Activated CD4-positive, alpha-beta memory T cell treated with anti-CD3 and anti-CD28 coated beads for 36 hours (primary cell): Measurements from ENCODE around the gene GATAD2A. TPM values are rescaled to one million over a fixed set of nuclear protein-coding genes. Genes with fewer than 3 reads are reported as not detected.

Experiments used
- CTCF ChIA-PET: fragments of 350-600 bp; sonication (Branson Sonifier 250); formaldehyde crosslinking; loops from one replicate; lab custom pipeline; 2021; ENCODE audit warnings: antibody characterized with exemption, inconsistent platforms; lab: Charles Lee
- POLR2A ChIA-PET: fragments of 350-600 bp; sonication (Branson Sonifier 250); formaldehyde crosslinking; loops from one replicate; lab custom pipeline; 2021; ENCODE audit warnings: antibody characterized with exemption; lab: Charles Lee
- DNase-seq: peaks from one replicate; pipeline ENCODE4 v3.0.0-alpha.2; 2020
- H3K27ac Mint-ChIP-seq: one replicate; pipeline ENCODE4 v1.8.0; 2021; ENCODE audit warnings: mixed read lengths
- H3K27me3 Mint-ChIP-seq: one replicate; pipeline ENCODE4 v1.8.0; 2021; ENCODE audit warnings: mixed read lengths
- H3K36me3 Mint-ChIP-seq: one replicate; pipeline ENCODE4 v1.8.0; 2021; ENCODE audit warnings: mixed read lengths
- H3K4me1 Mint-ChIP-seq: one replicate; pipeline ENCODE4 v1.8.0; 2021; ENCODE audit warnings: low read depth, mixed read lengths
- H3K4me3 Mint-ChIP-seq: one replicate; pipeline ENCODE4 v1.8.0; 2021; ENCODE audit warnings: mild to moderate bottlenecking, mixed read lengths
- H3K9me3 Mint-ChIP-seq: one replicate; pipeline ENCODE4 v1.8.0; 2021; ENCODE audit warnings: mixed read lengths
- intact Hi-C: fragments of 100-400 bp; cut with micrococcal nuclease; formaldehyde crosslinking; loops from one replicate; pipeline ENCODE4 v1.15.1; 2023
- total RNA-seq, 2 experiments: library from RNA; stranded (reverse); gene quantifications; one replicate each; pipeline ENCODE4 v1.2.3, GENCODE V29; 2021

GATAD2A gene
- total RNA-seq, 2 experiments from 2014 or later, result 114 TPM

GRCh38 chr19:19544257-19544953 is 138.9 kb downstream of the GATAD2A start:
- Mint-ChIP-seq H3K27ac (no peak overlapping the region), H3K27me3 (no peaks in the 10 kb centered on the region), H3K36me3 (no peaks in the 10 kb centered on the region), H3K4me1 (peaks cover 14% of the 10 kb centered on the region), H3K9me3 (no peaks in the 10 kb centered on the region), H3K4me3 (no peak overlapping the region)
- intact Hi-C loops, result no loop called here
- CTCF ChIA-PET, result interaction anchor here (1.2 to 2.0 kb wide), 2 partner anchors 10 to 12 kb away, joined by 4 to 9 read pairs; no protein-coding TSS in a partner anchor
- DNase-seq, result no peak
- POLR2A ChIA-PET, result no interaction called here

DNA sequence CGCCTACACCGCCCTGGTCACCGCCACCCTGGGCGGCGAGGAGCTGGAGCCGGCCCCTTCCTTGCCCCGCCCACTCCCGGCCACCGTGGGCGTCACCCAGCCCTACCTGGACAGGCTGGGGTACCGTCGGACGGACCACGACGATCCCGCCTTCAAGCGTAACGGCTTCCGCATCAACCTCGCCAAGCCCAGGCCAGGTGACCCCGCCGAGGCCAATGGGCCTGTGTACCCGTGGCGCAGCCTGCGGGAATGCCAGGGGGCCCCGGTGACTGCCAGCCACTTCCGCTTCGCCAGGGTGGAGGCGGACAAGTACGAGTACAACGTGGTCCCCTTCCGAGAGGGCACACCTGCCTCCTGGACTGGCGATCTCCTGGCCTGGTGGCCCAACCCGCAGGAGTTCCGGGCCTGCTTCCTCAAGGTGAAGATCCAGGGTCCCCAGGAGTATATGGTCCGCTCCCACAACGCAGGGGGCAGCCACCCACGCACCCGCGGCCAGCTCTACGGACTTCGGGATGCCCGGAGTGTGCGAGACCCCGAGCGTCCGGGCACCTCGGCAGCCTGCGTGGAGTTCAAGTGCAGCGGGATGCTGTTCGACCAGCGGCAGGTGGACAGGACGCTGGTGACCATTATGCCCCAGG is 139.6 kb downstream of the GATAD2A start:
- DNase-seq, result no peak
- Mint-ChIP-seq H3K27ac (no peak overlapping the region), H3K27me3 (no peaks in the 10 kb centered on the region), H3K4me3 (no peak overlapping the region), H3K36me3 (no peaks in the 10 kb centered on the region), H3K9me3 (no peaks in the 10 kb centered on the region), H3K4me1 (peaks cover 12% of the 10 kb centered on the region)
- intact Hi-C loops, result no loop called here
- ChIA-PET CTCF (interaction anchor here (1.2 kb wide), 1 partner anchor 13 kb away, joined by 4 read pairs; no protein-coding TSS in a partner anchor), POLR2A (no interaction called here)

DNA sequence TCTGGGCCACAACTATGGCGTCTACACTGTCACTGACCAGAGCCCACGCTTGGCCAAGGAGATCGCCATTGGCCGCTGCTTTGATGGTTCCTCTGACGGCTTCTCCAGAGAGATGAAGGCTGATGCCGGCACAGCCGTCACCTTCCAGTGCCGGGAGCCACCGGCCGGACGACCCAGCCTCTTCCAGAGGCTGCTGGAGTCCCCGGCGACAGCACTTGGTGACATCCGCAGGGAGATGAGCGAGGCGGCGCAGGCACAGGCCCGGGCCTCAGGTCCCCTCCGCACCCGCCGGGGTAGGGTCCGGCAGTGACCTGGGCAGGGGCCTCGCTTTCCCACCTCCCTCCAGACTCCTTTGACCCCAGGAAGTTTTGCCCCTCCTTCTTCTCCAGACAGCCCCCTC is 140.2 kb downstream of the GATAD2A start:
- intact Hi-C loops, result no loop called here
- no peaks in the 10 kb centered on the region for H3K27me3 Mint-ChIP-seq
- H3K9me3 Mint-ChIP-seq, result no peaks in the 10 kb centered on the region
- CTCF ChIA-PET, result no interaction called here
- no peak overlapping the region for H3K27ac Mint-ChIP-seq
- H3K4me3 Mint-ChIP-seq, result no peak overlapping the region
- no peaks in the 10 kb centered on the region for H3K36me3 Mint-ChIP-seq
- H3K4me1 Mint-ChIP-seq, result peaks cover 10% of the 10 kb centered on the region
- POLR2A ChIA-PET, result no interaction called here
- no peak for DNase-seq

- DNase-seq, result no peak
- Mint-ChIP-seq H3K4me3 (no peak overlapping the region), H3K9me3 (no peaks in the 10 kb centered on the region), H3K4me1 (peaks cover 3% of the 10 kb centered on the region), H3K27ac (no peak overlapping the region), H3K36me3 (no peaks in the 10 kb centered on the region), H3K27me3 (no peaks in the 10 kb centered on the region)
- POLR2A ChIA-PET, result no interaction called here
- intact Hi-C loops, result no loop called here
- CTCF ChIA-PET, result interaction anchor here (1.3 to 1.4 kb wide), 2 partner anchors 14 to 414 kb away, joined by 3 to 8 read pairs; no protein-coding TSS in a partner anchor
Observed at GRCh38 chr19:19546751-19547162, 141.3 kb downstream of the GATAD2A start.

GRCh38 chr19:19547674-19548336 is 142.3 kb downstream of the GATAD2A start:
- Mint-ChIP-seq H3K4me3 (no peak overlapping the region), H3K9me3 (no peaks in the 10 kb centered on the region), H3K36me3 (no peaks in the 10 kb centered on the region), H3K27ac (no peak overlapping the region), H3K4me1 (no peaks in the 10 kb centered on the region), H3K27me3 (no peaks in the 10 kb centered on the region)
- POLR2A ChIA-PET, result no interaction called here
- CTCF ChIA-PET, result interaction anchor here (1.3 to 1.4 kb wide), 2 partner anchors 16 to 413 kb away, joined by 3 to 8 read pairs; no protein-coding TSS in a partner anchor
- no peak for DNase-seq
- intact Hi-C loops, result no loop called here

DNA sequence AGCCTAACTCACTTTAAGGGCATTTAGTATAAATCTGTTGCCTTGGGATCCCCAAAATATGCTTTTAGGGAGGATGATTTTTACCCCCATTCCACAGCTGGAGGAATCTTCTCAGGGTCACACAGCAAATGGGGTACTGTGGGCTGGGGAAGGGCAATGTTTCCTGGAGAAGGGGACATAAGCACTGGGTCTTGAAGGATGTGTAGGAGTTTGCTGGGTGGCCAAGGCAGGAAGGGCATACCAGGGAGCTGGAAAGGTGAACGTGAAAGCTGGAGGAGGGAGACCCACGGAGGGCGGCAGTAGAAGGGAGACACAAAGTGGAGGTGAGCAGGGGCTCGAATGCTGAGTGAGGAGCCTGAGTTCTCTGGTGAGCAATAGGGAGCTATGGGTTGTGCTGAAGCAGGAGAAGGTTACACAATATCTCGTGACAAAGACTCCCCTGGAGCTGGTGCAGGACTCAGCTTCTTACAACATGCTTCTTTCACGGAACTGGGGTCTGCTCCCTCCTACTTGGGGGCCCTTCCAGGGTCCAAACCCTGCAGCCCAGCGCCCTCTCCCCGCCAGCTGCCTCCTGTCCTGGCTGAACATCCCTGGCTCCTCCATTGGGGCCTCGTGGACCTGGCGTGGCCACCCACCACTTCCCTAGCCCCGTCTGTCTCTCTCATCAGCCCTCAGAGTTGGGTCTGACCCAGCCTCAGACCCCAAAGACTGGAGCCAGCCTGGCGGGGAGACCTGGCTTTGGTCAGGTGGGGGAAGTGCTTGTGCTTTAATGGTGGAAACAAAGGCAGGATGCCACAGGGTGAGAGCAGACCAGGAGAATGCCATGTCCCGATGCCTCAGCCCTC is 143.7 kb downstream of the GATAD2A start:
- Mint-ChIP-seq H3K4me1 (no peaks in the 10 kb centered on the region), H3K4me3 (no peak overlapping the region), H3K27ac (no peak overlapping the region), H3K36me3 (no peaks in the 10 kb centered on the region), H3K27me3 (no peaks in the 10 kb centered on the region), H3K9me3 (no peaks in the 10 kb centered on the region)
- no peak for DNase-seq
- intact Hi-C loops, result no loop called here
- ChIA-PET CTCF (interaction anchor here (0.8 to 1.5 kb wide), 2 partner anchors 17 to 95 kb away, joined by 5 to 7 read pairs; partner anchors contain the start of gene GMIP), POLR2A (no interaction called here)

DNA sequence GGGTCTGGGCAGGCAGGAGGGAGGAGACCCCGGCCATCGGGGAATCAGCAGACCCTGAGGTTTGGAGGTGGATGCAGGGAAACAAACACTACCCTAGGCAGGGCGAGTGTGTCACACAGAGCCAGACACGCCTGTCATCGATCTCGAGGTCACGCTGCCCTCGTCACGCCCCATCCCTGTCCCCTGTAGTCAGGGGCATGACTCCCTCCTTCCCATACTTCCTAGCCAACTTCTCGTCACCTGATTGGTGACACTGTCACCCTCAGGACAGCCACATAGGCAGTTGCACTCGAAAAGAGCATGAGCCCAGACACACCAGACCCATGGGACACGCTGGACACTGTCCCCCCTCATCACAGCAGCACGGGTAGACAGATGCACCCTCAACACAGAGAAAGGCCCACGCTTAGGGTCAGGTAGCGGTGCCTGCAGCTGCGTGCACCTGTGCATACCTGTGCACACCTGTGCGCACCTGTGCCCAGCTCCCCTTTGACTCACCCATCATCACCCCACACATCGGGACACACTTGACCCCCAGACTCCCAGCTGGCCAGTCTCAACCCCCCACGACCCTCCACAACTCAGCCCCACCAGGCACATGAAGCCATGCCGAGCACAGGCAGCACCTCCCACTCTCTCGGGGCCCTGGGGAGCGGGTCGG is 144.5 kb downstream of the GATAD2A start:
- no peak overlapping the region for H3K4me3 Mint-ChIP-seq
- no peaks in the 10 kb centered on the region for H3K27me3 Mint-ChIP-seq
- H3K36me3 Mint-ChIP-seq, result no peaks in the 10 kb centered on the region
- ChIA-PET CTCF (interaction anchor here (1.5 kb wide), 1 partner anchor 94 kb away, joined by 7 read pairs; the partner anchor contains the start of gene GMIP), POLR2A (no interaction called here)
- no peak overlapping the region for H3K27ac Mint-ChIP-seq
- no peaks in the 10 kb centered on the region for H3K9me3 Mint-ChIP-seq
- DNase-seq, result no peak
- no peaks in the 10 kb centered on the region for H3K4me1 Mint-ChIP-seq
- intact Hi-C loops, result no loop called here

GRCh38 chr19:19550485-19550929 is 145.0 kb downstream of the GATAD2A start:
- H3K36me3 Mint-ChIP-seq, result no peaks in the 10 kb centered on the region
- no peaks in the 10 kb centered on the region for H3K4me1 Mint-ChIP-seq
- H3K4me3 Mint-ChIP-seq, result no peak overlapping the region
- intact Hi-C loops, result no loop called here
- ChIA-PET POLR2A (interaction anchor here (1.0 kb wide), 1 partner anchor 103 kb away, joined by 3 read pairs; no protein-coding TSS in a partner anchor), CTCF (interaction anchor here (1.0 to 8.0 kb wide), 4 partner anchors 10 to 39 kb away, joined by 3 to 98 read pairs (median 43); no protein-coding TSS in a partner anchor)
- DNase-seq, result no peak
- no peaks in the 10 kb centered on the region for H3K27me3 Mint-ChIP-seq
- no peaks in the 10 kb centered on the region for H3K9me3 Mint-ChIP-seq
- H3K27ac Mint-ChIP-seq, result no peak overlapping the region

GRCh38 chr19:19550972-19551852 is 145.7 kb downstream of the GATAD2A start:
- intact Hi-C loops, result no loop called here

GRCh38 chr19:19551853-19552192 is 146.3 kb downstream of the GATAD2A start:
- no peaks in the 10 kb centered on the region for H3K9me3 Mint-ChIP-seq
- intact Hi-C loops, result no loop called here
- DNase-seq, result no peak
- POLR2A ChIA-PET, result interaction anchor here (0.9 to 1.0 kb wide), 2 partner anchors 39 to 102 kb away, joined by 3 read pairs; no protein-coding TSS in a partner anchor
- H3K27me3 Mint-ChIP-seq, result no peaks in the 10 kb centered on the region
- CTCF ChIA-PET, result interaction anchor here (2.9 to 8.0 kb wide), 5 partner anchors 10 to 55 kb away, joined by 13 to 98 read pairs (median 35); no protein-coding TSS in a partner anchor
- H3K36me3 Mint-ChIP-seq, result no peaks in the 10 kb centered on the region
- H3K27ac Mint-ChIP-seq, result no peak overlapping the region
- H3K4me3 Mint-ChIP-seq, result no peak overlapping the region
- H3K4me1 Mint-ChIP-seq, result no peaks in the 10 kb centered on the region

More at GRCh38 chr19:19550972-19551852, 145.7 kb downstream of the GATAD2A start:
- H3K27me3 Mint-ChIP-seq, result no peaks in the 10 kb centered on the region
- no peaks in the 10 kb centered on the region for H3K4me1 Mint-ChIP-seq
- ChIA-PET CTCF (interaction anchor here (1.0 to 8.0 kb wide), 5 partner anchors 10 to 38 kb away, joined by 3 to 98 read pairs (median 35); no protein-coding TSS in a partner anchor), POLR2A (interaction anchor here (0.9 to 1.0 kb wide), 2 partner anchors 40 to 102 kb away, joined by 3 read pairs; no protein-coding TSS in a partner anchor)
- H3K4me3 Mint-ChIP-seq, result no peak overlapping the region
- no peaks in the 10 kb centered on the region for H3K36me3 Mint-ChIP-seq
- no peak overlapping the region for H3K27ac Mint-ChIP-seq
- H3K9me3 Mint-ChIP-seq, result no peaks in the 10 kb centered on the region
- no peak for DNase-seq
